ENCODE measurements around the gene AGAP3. TPM values are rescaled to one million over a fixed set of nuclear protein-coding genes. Genes with fewer than 3 reads are reported as not detected.

The AGAP3 gene
- polyA plus RNA-seq, 4 donors: 54.8 to 92.1 (median 68.4) TPM

DNA sequence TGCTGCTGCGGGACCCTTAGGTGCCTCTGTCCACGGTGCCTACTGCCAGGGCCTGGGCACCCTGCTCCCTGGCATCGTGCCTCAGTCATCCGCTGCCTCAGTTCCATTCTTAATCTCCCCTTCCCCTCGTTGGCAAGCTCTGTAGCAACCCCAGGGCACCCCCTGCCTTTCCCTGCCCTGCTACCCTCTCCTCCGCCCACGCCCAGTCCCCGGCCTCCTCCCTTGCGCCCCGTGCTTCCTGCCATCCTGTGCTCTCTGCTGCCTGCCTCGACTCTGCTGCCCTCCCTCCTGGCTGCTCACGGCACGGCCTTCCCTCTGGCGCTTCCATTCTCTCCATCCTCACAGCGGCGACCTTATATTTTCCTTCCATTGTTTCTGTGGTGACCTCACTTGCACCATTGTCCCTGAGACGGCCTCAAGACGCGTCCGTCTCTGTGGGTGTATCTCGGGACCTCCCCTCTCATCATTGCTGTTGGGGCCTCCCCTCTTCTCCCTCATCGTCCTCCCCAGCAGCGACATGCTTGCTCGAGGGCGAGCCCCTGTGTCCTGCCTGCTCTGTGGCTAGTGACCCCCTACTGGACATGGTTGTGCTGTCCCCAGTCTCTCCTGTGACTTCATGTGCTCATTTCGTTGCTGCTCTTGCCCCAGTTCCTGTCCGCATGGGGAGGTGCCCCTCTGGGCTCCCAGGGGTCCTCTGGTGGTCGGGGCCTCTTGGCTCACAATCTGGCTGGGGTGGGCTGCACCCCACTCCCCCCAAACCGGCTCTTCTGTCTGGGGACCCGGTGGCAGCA, 35.3 kb downstream of the AGAP3 start:
- DNase-seq (ENCODE audit: low read depth in 4 of 4, low spot score in 2 of 4): no peak

DNA sequence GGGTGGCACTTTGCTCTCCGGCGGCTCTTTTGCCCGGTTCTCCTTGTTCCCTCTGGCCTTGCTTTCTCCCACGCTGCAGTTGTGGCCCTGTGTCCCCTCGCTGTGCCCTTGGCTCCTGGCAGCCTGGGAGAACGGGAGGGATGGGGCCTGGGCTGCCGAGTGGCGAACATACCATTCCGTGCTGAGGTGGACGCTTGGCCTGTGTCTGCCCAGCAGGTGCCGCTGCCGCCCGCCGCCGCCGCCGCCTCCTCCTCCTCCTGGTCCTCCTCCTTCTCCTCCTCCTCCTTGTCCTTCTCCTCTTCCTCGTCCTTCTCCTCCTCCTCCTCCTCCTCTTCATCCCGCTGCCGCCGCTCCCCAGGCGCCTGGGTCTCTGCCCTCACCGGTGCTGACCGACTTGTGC, 36.0 kb downstream of the AGAP3 start:
- DNase-seq (ENCODE audit: low read depth in 4 of 4, low spot score in 2 of 4): no peak

DNA sequence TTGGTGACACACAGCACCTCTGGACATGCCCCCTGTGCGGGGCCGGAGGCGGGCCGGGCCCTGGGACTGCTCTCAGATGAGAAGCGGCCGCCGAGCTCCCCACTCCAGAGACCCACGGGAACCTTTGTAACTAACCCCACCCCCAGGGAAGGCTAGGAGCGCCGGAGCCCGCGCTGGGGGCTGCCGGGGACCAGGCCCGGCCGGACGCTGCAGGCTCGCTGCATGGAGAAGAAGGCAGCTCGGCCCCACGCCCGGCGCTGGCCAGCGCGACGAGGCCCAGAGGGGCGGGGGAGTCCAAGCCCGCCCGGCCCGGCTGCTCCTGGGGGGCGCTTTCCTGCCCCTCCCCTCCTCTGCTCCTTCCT, 36.5 kb downstream of the AGAP3 start:
- no peak for DNase-seq (ENCODE audit: low read depth in 4 of 4, low spot score in 2 of 4)

DNA sequence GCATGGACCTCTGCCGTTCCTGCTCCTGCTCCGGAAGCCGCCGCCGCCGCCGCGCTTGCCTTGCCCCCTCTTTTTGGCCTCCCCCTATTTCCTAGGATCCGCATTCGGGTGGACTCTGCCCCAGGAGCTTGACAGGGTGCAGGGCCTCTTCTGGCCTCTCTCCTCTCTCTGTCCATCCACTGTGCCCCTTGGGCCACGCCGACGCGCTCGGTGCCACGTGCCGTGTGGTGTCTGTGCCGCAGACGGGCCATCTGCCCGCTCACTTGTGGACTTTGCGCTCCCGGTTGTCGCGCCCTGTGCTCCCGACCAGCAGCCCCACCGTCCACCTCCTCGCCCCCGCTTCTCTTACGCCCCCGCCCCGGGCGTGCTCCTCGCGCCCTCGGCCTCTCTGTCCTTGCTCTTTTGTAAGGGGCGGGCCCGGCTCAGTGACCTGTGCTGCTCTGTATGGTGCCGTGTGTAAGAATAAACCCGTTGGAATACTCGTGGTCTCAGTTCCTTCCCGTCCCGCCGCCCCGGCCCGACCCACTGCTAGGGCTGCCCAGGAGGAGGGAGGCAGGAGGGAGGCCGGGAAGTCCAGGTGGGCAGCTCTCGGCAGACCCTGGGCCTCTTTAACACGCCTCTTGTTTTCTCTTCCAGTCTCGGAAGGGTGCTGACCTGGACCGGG, 37.0 kb downstream of the AGAP3 start:
- no peak for DNase-seq (ENCODE audit: low read depth in 4 of 4, low spot score in 2 of 4)

DNA sequence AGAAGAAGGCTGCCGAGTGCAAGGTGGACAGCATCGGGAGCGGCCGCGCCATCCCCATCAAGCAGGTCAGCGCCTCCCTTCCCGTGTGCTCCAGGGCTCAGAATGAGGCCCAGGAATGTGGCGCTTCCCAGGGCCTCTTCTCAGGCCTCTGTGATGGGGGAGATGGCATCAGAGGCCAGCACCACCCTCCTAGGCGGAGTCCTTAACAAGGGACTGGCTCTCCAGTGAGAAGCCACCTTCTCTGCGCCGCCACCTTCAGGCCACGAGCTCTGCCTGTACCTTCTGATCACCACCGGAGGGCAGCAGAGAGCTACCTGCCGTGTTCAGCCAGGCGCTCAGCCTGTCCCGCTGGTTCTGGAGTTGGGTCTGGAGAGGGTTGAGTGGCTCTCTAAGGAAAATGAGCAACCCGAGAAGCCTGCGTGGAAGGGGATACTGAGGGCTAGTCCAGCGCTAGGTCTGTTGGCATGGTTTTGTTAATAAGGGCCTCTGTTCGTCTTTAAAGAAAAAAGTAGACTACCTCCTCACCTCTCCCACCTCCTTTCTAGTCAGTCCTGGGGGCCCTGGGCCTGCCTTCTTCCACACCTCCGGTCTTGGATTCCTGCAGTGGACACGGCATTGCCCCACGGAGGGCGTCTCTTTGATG, 37.7 kb downstream of the AGAP3 start:
- DNase-seq (ENCODE audit: low read depth in 4 of 4, low spot score in 2 of 4): peak in 3 of 4 donors; percentile 67 to 75 (median 74)

DNA sequence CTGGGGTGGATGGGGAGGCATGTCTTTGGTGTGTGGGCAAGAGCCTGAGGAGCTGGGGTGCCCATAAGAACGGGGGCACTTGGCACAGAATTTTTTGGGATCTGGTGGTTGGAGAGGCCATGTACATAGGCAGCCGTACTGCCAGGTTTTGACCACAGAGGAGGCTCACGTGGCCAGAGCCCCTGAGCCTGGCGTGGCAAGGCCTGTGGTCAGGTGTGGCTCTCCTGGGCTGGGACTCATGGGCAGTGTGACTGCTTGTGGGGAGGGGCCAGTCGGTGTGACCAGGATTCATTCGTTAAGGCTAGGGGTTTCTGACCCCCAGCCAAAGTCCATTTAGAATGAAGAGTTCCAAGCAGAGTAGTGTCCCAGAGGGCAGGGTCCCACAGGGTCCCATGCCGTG, 38.2 kb downstream of the AGAP3 start:
- no peak for DNase-seq (ENCODE audit: low read depth in 4 of 4, low spot score in 2 of 4)

DNA sequence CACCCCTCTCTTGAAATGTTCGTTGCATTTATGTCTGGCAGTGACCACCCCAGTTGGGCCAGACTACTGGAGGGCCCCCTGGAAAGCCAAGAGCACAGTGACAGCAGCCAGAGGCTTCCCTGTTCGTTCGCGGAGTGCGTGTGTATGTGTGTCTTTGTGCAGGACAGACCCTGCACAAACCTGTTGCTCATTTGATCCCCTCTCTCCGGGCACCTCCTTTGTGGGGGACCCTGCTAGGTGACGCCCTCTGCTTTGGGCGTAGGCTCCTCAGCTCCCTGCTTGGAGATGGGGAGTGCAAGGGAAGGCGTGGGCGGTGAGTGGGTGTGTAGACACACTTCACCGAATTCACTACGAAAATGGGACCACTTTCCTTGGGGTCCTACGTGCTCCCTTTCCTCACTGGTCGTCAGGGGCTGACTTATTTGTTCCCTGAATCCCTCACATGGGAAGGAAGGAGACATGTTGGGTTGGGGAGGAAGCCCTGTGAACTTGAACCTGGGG, 38.7 kb downstream of the AGAP3 start:
- DNase-seq (ENCODE audit: low read depth in 4 of 4, low spot score in 2 of 4): no peak

DNA sequence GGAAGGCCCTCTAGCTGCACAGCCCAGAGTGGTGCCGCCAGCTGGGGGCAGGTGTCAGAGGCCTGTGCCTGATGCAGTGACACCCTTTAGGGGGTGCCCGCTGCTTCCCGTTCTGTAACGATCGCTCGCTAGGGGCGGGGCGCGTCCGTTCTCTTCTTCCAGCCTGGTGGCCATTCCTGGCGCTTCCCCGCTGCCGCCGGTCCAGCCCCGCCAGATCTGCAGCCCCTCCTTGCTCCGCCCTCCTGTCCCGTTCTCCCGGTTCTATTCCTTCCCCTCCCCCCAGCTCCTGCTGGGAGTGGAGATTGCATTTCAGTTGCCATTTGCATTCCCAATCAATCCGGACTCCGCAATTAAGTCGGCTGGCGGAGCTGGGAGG, 39.2 kb downstream of the AGAP3 start:
- no peak for DNase-seq (ENCODE audit: low read depth in 4 of 4, low spot score in 2 of 4)

DNA sequence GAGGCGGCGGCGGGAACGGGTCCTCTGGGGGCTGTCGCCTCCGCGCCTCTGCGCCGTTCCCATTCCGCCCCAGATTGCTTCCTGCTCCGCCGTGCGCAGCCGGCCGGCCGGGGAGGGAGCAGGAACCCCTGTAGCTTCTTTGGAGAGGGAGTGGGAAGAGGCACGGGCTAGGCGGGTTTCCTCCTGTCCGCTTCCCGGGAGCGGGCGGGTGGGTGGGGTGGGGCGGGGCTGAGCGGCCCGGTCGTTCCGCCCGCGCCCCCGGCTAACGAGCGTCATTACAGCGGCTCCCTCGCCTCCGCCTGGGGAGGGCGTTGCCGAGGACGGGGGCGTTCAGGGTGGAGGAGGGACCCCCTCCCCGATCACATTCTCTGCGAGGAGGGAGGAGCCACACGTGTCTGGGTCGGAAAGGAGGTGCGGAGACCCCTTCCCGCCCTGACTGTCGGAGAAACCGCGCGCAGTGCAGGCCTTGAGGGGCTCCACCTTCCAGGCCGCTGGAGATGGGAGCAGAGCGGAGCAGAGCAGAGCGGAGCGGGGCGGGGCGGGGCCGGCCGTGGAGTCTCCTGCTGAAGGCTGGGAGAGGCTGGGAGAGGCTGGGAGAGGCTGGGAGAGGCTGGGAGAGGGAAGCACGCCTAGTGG, 39.7 kb downstream of the AGAP3 start:
- no peak for DNase-seq (ENCODE audit: low read depth in 4 of 4, low spot score in 2 of 4)

DNA sequence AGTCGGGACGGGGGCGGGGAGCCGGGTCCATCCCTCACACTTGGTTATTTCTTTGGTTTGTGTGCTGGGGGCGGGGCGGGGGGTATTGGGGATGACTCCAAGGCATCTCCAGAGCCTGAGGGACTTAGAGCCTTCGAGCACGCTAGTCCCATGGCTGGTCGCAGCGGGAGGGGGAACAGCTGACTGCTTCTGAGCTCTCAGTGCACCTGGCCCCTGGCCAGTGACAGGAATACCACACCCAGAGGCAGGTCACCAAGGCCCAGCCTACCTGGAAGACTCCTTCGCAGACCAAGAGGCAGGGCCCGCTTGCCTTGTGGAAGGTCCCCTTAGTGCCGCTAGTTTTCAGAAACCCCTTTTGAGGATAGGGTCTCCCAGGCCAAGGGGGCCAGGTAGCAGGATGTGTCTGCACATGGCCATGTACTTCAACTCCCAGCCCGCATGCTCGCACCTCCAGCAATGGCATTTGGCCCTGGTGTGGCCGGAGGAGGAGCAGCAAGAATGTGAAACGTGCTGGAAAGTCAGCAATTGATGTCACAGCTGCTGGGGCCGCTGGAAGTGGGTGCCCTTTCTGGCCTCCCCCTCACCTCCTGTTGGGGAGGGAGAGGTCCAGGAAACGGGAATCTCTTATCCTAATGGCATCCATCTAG, 40.3 kb downstream of the AGAP3 start:
- DNase-seq (ENCODE audit: low read depth in 4 of 4, low spot score in 2 of 4): no peak

DNA sequence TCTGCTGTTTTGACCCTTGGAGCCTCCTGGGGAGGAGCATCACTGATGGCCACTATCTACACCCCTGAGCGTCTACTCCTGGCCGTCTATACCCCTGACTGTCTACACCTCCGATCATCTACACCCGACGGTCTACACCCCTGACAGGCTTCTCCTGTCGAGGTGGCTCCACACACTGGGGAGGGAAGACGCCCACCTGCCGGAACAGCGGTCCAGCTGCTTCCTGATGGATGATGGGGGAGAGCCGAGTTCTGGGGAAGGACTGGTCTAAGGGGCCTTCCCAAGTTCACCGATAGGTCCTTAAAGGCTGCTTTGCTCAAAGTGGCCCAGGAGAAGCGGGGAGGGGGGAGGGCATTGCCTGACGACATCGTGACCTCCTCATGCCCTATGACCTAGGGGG, 41.9 kb downstream of the AGAP3 start:
- DNase-seq (ENCODE audit: low read depth in 4 of 4, low spot score in 2 of 4): no peak

DNA sequence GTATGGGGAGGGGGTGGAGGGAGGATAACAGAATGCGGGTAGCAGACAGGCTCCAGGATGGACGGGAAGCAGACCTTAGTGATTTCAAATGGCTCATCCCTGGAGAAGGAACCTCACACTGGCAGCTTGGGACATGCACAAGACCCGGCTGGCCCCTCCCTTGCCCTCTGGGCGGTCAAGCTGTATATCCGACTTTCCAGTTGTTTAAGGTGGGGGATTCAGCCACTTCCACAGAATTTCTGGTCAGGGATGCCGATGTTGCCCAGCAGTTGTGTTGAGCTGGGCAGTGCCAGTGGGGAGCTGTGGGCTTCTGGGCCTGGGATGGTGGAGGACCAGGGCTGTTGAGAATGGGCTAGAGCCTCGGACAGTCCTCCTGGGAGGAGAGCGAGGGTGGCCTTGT, 42.4 kb downstream of the AGAP3 start:
- DNase-seq (ENCODE audit: low read depth in 4 of 4, low spot score in 2 of 4): no peak

DNA sequence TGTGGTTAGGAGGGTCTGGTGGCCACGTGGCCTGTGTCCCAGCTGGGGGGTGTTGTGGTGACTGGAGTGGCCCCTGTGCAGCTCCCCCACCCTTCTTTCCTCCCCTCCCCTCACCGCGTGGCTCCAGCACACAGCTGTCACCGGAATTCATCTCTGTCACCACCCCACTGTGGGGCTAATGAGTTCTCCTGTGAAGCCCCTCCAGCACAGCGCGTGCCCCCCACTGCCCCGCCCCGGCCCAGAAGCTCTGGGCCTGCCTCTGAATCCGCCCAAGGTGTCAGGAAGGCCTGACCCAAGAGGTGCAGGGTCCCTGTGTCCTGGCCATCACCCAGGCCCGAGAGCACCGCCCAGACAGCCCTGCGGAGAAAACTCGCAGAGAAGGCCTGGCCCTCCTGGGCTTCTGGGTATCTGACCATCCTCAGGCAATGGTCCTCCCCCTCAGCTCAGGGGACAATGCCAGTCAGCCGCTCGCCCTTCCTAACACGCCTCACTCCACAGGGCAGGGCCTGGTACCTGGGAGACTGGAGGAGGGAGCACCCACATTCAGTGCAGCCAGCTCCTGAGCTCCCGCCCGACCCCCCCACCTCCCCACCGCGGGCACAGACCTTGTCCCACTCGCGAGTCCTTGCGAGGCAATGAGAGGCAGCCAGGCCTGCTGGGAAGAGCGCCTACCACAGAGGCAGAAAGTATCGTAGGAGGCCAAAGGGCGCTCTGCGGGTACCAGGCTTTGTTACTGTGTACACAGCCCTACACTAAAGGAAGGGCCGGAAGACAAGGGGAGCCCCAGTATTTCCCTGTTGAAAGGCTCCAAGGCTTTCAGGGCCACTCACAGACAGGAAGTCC, 43.1 kb downstream of the AGAP3 start:
- DNase-seq (ENCODE audit: low read depth in 4 of 4, low spot score in 2 of 4): no peak

DNA sequence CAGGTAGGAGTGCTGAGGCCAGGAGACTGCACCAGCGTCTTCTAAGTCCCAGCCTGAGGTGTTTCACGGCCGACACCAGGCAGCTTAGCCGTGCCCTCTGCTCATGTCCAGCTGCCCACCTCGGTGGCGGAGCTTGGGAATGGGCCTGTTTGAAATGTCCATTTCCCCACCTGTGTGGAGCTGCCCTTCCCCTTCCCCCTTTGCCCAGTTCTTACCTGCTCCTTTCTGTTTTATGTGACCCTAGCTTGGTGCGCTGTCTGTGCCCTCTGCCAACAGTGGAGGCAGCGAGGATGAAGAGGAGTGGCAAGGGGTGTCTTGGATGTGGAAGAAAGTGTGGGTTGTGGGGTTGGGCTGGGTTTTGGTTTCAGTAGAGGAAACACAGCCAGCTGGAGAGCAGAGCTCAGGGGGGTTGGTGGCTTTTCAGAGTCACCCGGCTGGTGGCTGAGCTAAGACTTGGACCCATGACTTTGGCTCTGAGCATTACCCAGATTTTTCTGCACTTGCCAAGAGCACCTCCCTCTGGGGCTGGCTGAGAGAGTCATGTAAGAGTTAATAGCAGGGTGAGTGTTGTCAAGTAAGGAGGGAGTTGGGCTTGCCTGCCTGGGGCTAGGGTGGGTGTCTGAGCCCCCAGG, 43.8 kb downstream of the AGAP3 start:
- no peak for DNase-seq (ENCODE audit: low read depth in 4 of 4, low spot score in 2 of 4)

DNA sequence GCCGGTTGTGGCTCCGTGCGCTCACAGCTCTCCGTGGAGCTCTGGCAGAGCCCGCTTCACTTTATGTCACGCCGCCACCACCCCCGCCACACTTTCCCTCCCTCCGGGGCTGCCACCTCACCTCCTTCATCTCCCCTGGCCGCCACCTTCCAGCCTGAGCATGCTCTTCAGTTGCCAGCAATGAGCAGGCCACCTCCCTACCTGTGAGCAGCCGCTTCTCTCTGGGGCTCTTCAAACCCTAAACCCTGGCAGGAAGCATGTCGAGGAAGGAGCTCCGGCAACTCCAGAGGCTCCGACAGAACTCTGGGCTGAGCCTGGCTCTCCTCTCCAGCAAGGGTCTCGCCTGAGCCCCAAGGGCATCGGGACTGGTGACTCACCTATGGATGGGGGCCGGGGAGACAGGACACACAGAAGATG, 44.5 kb downstream of the AGAP3 start:
- DNase-seq (ENCODE audit: low read depth in 4 of 4, low spot score in 2 of 4): no peak

DNA sequence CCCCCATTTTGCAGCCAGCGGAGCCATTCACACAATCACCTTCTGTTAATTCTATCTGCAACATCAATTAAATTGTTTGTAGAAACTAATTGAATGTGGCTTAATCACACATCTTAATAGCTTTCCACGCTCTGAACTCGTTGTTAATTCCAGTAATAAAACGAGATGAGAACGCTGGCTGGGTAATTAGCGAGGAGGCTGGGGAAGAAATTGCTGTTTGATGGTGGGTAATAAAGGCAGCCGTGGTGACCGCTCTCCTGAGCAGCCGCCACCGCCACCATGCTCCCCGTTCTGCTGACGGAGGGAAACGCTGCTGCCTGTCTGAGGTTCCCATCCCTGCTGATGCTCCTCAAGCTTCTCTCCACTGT, 44.9 kb downstream of the AGAP3 start:
- DNase-seq (ENCODE audit: low read depth in 4 of 4, low spot score in 2 of 4): no peak

DNA sequence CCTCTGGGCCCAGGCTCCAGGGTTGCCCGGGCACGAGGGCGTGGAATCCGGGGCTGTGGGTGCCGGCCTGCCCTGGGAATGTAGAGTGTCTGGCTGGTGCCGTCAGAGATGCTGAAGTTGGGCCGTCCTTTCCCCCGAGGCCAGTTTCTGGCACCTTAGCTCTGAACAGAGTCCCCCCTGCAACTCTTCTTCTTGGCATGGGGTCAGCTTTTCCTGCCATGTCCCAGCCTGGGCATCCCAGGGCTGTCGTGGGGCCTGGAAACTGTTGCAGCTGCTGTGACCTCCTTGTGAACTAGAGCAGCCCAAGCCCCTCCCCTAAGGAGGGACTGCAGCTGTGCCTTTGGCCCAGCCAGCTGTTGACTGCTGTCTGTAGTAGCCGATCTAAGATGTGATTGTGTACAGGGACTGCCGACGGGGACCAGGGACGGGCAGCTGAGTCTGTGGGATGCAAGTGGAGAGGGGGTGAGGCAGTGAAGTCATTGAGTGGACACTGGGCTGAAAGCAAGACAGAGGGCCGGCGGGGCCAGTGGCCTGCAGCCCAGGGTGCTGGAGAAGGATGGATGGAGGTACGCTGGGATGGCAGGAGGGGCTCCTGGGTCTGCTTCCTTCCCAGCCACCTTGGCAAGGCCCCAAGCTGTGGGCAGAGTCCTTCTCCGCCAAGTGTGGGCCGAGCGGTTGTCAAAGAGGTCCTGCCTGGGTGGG, 45.5 kb downstream of the AGAP3 start:
- no peak for DNase-seq (ENCODE audit: low read depth in 4 of 4, low spot score in 2 of 4)

DNA sequence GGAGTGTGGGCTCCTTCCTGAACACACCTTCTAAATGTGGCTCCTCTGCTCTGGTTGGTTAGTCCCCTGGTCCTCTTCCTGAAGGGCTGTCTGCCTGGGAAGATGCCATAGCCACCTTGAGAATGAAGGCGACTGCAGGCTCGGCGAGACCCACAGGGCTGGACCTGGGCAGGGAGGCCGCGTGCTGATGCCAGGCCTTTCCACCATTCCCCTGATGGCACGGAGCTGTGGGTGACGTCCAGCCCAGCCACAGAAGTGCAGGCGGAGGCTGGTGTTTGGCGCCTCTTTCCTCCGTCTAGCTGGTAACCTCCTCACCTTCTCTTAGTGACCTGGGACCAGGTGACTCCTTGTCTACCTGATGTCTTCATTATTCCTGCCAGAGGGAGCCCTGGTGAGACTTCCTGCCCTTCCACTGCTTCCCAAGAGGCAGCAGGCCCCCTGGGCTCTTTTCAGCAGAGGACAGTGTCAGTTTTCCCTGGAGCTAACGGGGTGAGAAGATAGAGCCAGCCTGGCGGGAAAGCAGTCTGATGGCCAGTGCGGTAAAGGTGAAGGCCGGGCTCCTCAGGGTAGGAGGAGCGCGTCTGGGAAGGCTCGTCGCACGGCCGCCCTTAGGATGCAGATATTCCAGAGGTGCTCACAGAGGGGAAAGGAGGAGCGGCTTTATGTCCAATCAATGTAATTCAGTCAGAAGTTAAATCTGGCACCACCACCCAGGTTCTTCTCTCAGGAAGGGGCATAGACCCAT, 46.4 kb downstream of the AGAP3 start:
- no peak for DNase-seq (ENCODE audit: low read depth in 4 of 4, low spot score in 2 of 4)
